ENCODE data around the gene COL4A4.

Gene COL4A4

DNA sequence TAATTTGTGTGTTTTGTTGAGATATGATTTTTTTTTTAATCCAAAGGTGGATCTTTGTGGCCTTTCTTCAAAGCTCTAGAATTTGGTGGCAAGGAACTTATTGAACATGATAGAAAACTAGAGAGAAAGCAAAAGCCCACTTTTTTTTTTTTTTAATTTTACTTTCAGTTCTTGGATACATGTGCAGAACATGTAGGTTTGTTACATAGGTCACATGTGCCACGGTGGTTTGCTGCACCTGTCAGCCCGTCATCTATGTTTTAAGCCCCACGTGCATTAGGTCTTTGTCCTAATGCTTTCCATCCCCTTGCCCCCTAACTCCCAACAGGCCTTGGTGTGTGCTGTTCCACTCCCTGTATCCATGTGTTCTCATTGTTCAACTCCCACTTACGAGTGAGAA lies 192.2 kb downstream of the COL4A4 start:
- no peak for ATAC-seq (ENCODE audit: low read depth)
- Histone ChIP-seq H3K27ac (ENCODE audit: poor library complexity, severe bottlenecking) (no peak overlapping the region), H3K27me3 (ENCODE audit: insufficient read depth, poor library complexity, severe bottlenecking) (no peaks in the 10 kb centered on the region), H3K4me1 (ENCODE audit: insufficient read depth, poor library complexity, severe bottlenecking) (no peaks in the 10 kb centered on the region), H3K4me3 (ENCODE audit: severe bottlenecking) (no peak overlapping the region), H3K36me3 (ENCODE audit: low read depth) (no peaks in the 10 kb centered on the region), H3K9me3 (ENCODE audit: severe bottlenecking) (no peaks in the 10 kb centered on the region)
- TF ChIP-seq, protein P1, sequence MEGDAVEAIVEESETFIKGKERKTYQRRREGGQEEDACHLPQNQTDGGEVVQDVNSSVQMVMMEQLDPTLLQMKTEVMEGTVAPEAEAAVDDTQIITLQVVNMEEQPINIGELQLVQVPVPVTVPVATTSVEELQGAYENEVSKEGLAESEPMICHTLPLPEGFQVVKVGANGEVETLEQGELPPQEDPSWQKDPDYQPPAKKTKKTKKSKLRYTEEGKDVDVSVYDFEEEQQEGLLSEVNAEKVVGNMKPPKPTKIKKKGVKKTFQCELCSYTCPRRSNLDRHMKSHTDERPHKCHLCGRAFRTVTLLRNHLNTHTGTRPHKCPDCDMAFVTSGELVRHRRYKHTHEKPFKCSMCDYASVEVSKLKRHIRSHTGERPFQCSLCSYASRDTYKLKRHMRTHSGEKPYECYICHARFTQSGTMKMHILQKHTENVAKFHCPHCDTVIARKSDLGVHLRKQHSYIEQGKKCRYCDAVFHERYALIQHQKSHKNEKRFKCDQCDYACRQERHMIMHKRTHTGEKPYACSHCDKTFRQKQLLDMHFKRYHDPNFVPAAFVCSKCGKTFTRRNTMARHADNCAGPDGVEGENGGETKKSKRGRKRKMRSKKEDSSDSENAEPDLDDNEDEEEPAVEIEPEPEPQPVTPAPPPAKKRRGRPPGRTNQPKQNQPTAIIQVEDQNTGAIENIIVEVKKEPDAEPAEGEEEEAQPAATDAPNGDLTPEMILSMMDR (IDR thresholded peaks at IDR 0.05; ENCODE audit: poor library complexity, severe bottlenecking): no peak
- no peak for DNase-seq (ENCODE audit: low spot score)

DNA sequence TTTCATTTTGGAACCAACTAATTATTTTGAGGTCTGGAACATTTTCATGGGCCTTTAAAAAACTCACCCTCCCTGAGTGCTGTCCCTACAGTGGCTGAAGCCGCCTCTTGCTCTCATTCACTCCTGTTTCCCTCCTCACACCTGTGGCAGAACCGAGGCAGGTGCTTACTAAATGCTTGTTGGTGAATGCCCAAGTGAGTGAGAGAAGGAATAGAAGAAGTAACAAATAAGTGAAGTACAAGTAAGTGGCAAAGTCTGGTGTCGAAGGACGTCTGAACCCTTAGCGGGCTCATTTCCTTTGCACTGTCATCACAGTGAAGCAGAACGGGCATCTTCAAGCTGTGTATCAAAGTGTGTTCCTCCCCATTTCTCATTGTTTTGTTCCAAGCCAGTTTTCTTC lies 192.9 kb downstream of the COL4A4 start:
- TF ChIP-seq, protein P1 (IDR thresholded peaks at IDR 0.05; ENCODE audit: poor library complexity, severe bottlenecking): no peak
- H3K4me3 ChIP-seq (ENCODE audit: severe bottlenecking): no peak overlapping the region
- H3K27ac ChIP-seq (ENCODE audit: poor library complexity, severe bottlenecking): no peak overlapping the region
- H3K36me3 ChIP-seq (ENCODE audit: low read depth): no peaks in the 10 kb centered on the region
- ATAC-seq (ENCODE audit: low read depth): no peak
- no peaks in the 10 kb centered on the region for H3K4me1 ChIP-seq (ENCODE audit: insufficient read depth, poor library complexity, severe bottlenecking)
- no peaks in the 10 kb centered on the region for H3K27me3 ChIP-seq (ENCODE audit: insufficient read depth, poor library complexity, severe bottlenecking)
- DNase-seq (ENCODE audit: low spot score): no peak
- H3K9me3 ChIP-seq (ENCODE audit: severe bottlenecking): no peaks in the 10 kb centered on the region

DNA sequence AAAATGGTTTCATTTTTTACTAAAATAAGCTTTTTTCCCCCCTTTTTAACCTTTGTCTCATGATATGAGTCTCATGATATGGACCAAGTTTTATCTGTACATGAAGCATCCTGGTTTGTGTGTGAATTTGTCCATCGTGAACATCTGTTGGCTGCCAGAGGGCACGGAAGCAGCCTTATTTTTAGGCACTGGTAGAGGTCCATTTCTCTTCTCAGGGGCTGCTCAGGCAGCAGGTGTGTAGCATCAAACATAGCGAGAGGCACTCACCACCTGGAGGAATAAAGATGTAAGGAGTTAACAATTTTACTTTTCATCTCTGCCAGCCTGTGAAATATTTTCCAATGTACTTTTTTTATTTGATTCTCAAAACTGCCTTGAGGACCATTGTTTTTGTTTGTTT lies 193.6 kb downstream of the COL4A4 start:
- TF ChIP-seq, protein P1 (IDR thresholded peaks at IDR 0.05; ENCODE audit: poor library complexity, severe bottlenecking): no peak
- H3K27ac ChIP-seq (ENCODE audit: poor library complexity, severe bottlenecking): no peak overlapping the region
- no peaks in the 10 kb centered on the region for H3K27me3 ChIP-seq (ENCODE audit: insufficient read depth, poor library complexity, severe bottlenecking)
- ATAC-seq (ENCODE audit: low read depth) (no peak), DNase-seq (ENCODE audit: low spot score) (no peak)
- no peaks in the 10 kb centered on the region for H3K36me3 ChIP-seq (ENCODE audit: low read depth)
- no peaks in the 10 kb centered on the region for H3K9me3 ChIP-seq (ENCODE audit: severe bottlenecking)
- H3K4me3 ChIP-seq (ENCODE audit: severe bottlenecking): no peak overlapping the region
- no peaks in the 10 kb centered on the region for H3K4me1 ChIP-seq (ENCODE audit: insufficient read depth, poor library complexity, severe bottlenecking)

DNA sequence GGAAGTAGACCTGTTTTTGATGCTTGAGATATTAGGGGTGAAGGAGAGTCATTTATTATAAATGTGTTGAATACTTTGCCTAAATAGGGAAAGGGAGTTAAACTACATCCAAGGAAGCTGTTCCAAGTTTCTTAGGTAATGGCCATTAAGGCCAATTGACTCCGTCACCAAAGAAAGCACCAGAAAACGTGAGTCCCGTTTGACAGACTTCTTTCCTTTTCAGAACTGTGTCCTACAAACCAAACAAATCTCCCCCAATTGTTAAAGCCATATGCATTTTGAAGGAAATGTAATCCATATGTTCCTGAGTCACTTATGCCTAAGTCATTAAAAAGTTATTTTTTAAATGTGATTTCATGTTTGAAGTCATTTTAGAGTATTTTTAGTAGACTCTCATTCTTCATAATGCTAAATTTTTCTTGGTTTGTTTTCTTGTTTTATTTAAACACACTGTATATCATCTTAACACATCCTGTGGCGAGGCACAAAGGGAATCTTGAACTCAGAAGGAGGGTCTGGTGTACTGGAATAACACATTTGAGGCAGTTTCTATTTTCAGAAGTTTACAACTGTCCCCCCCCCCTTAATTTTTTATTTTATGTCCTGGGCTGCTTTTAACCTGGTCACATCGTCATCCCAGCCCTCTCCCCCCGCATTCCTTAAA lies 194.5 kb downstream of the COL4A4 start:
- TF ChIP-seq, protein P1 (IDR thresholded peaks at IDR 0.05; ENCODE audit: poor library complexity, severe bottlenecking): no peak
- DNase-seq (ENCODE audit: low spot score) (no peak), ATAC-seq (ENCODE audit: low read depth) (no peak)
- no peaks in the 10 kb centered on the region for H3K36me3 ChIP-seq (ENCODE audit: low read depth)
- no peak overlapping the region for H3K27ac ChIP-seq (ENCODE audit: poor library complexity, severe bottlenecking)
- H3K27me3 ChIP-seq (ENCODE audit: insufficient read depth, poor library complexity, severe bottlenecking): no peaks in the 10 kb centered on the region
- H3K9me3 ChIP-seq (ENCODE audit: severe bottlenecking): no peaks in the 10 kb centered on the region
- no peaks in the 10 kb centered on the region for H3K4me1 ChIP-seq (ENCODE audit: insufficient read depth, poor library complexity, severe bottlenecking)
- H3K4me3 ChIP-seq (ENCODE audit: severe bottlenecking): no peak overlapping the region

DNA sequence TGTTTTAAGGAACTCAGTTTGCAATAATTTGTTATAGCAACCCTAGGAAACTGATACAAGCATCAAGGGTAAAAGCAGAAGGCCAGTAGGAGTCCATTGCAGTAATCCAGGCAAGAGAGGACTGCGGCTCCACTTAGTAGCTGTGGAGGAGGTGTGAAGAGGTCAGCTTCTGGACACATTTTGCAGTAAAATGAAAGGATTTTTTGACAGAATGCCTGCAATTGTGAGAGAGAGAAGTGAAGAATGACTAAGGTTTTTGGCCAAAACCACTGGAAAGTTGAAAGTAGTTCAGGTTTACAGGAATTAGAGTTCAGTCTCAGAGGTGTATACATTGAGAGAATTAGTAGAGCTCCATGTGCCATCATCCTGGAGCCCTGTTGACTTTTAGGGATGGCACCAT lies 198.6 kb downstream of the COL4A4 start:
- no peak overlapping the region for H3K27ac ChIP-seq (ENCODE audit: poor library complexity, severe bottlenecking)
- ATAC-seq (ENCODE audit: low read depth) (no peak), DNase-seq (ENCODE audit: low spot score) (no peak)
- no peaks in the 10 kb centered on the region for H3K36me3 ChIP-seq (ENCODE audit: low read depth)
- no peaks in the 10 kb centered on the region for H3K9me3 ChIP-seq (ENCODE audit: severe bottlenecking)
- TF ChIP-seq, protein P1 (IDR thresholded peaks at IDR 0.05; ENCODE audit: poor library complexity, severe bottlenecking): no peak
- H3K4me1 ChIP-seq (ENCODE audit: insufficient read depth, poor library complexity, severe bottlenecking): no peaks in the 10 kb centered on the region
- no peak overlapping the region for H3K4me3 ChIP-seq (ENCODE audit: severe bottlenecking)
- H3K27me3 ChIP-seq (ENCODE audit: insufficient read depth, poor library complexity, severe bottlenecking): no peaks in the 10 kb centered on the region

Data from RWPE2 (cell line).